ENCODE results near the gene TBX4.

GRCh38 chr17:61495161-61495857, 43.1 kb downstream of the TBX4 start:
- no peak for TF ChIP-seq CTCF (conservative IDR thresholded peaks at IDR 0.05)
- no peak for TF ChIP-seq EZH2 (IDR thresholded peaks at IDR 0.05; ENCODE audit: low read depth)

Data from PC-9 (cell line).